ENCODE data around the gene HSDL1. TPM values are rescaled to one million over a fixed set of nuclear protein-coding genes. Genes with fewer than 3 reads are reported as not detected.

HSDL1 gene
- total RNA-seq, 4 donors from 2014 or later, result 10.1 to 19.2 (median 13.3) TPM

GRCh38 chr16:84081446-84081989, 63.5 kb downstream of the HSDL1 start:
- 85 to 97% methylated on average over 3 to 8 of the region's 14 CpGs for WGBS, 2 donors (ENCODE audit: low coverage in 1 of 2)
- ATAC-seq, result no peak
- no peak for TF ChIP-seq POLR2AphosphoS5 (IDR thresholded peaks at IDR 0.05)
- no peak for TF ChIP-seq EP300 (IDR thresholded peaks at IDR 0.05)
- TF ChIP-seq, protein P1, sequence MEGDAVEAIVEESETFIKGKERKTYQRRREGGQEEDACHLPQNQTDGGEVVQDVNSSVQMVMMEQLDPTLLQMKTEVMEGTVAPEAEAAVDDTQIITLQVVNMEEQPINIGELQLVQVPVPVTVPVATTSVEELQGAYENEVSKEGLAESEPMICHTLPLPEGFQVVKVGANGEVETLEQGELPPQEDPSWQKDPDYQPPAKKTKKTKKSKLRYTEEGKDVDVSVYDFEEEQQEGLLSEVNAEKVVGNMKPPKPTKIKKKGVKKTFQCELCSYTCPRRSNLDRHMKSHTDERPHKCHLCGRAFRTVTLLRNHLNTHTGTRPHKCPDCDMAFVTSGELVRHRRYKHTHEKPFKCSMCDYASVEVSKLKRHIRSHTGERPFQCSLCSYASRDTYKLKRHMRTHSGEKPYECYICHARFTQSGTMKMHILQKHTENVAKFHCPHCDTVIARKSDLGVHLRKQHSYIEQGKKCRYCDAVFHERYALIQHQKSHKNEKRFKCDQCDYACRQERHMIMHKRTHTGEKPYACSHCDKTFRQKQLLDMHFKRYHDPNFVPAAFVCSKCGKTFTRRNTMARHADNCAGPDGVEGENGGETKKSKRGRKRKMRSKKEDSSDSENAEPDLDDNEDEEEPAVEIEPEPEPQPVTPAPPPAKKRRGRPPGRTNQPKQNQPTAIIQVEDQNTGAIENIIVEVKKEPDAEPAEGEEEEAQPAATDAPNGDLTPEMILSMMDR (IDR thresholded peaks at IDR 0.05), result no peak
- TF ChIP-seq POLR2A (IDR thresholded peaks at IDR 0.05), result no peak
- Histone ChIP-seq H3K4me3 (no peak overlapping the region), H3K27me3 (no peaks in the 10 kb centered on the region), H3K36me3 (peaks cover 0 to 98% of the 10 kb centered on the region in 2 donors), H3K4me1 (peaks cover 0 to 8% (median 0%) of the 10 kb centered on the region in 3 donors), H3K9me3 (no peaks in the 10 kb centered on the region), H3K27ac (no peak overlapping the region)

- WGBS, 2 donors (ENCODE audit: low coverage in 1 of 2), result 73 to 78% methylated on average over 3 to 6 of the region's 6 CpGs
- H3K9me3 ChIP-seq, result no peaks in the 10 kb centered on the region
Observed at GRCh38 chr16:84080813-84081212, 64.2 kb downstream of the HSDL1 start.

GRCh38 chr16:84080378-84080777, 64.6 kb downstream of the HSDL1 start:
- Histone ChIP-seq H3K27ac (no peak overlapping the region), H3K27me3 (no peaks in the 10 kb centered on the region), H3K36me3 (peaks cover 0 to 99% of the 10 kb centered on the region in 2 donors), H3K9me3 (no peaks in the 10 kb centered on the region), H3K4me3 (no peak overlapping the region), H3K4me1 (peaks cover 0 to 8% (median 0%) of the 10 kb centered on the region in 3 donors)
- TF ChIP-seq POLR2AphosphoS5 (IDR thresholded peaks at IDR 0.05) (no peak), EP300 (IDR thresholded peaks at IDR 0.05) (no peak), POLR2A (IDR thresholded peaks at IDR 0.05) (no peak)
- TF ChIP-seq, protein P1 (IDR thresholded peaks at IDR 0.05), result no peak
- no peak for ATAC-seq
- 80 to 92% methylated on average over 3 to 4 of the region's 8 CpGs for WGBS, 2 donors (ENCODE audit: low coverage in 1 of 2)

More at GRCh38 chr16:84080813-84081212, 64.2 kb downstream of the HSDL1 start:
- Histone ChIP-seq H3K27me3 (no peaks in the 10 kb centered on the region), H3K4me3 (no peak overlapping the region), H3K27ac (no peak overlapping the region), H3K36me3 (peaks cover 0 to 98% of the 10 kb centered on the region in 2 donors), H3K4me1 (peaks cover 0 to 8% (median 0%) of the 10 kb centered on the region in 3 donors)
- no peak for ATAC-seq
- TF ChIP-seq POLR2A (IDR thresholded peaks at IDR 0.05) (no peak), EP300 (IDR thresholded peaks at IDR 0.05) (no peak), POLR2AphosphoS5 (IDR thresholded peaks at IDR 0.05) (no peak)
- TF ChIP-seq, protein P1 (IDR thresholded peaks at IDR 0.05), result no peak

DNA sequence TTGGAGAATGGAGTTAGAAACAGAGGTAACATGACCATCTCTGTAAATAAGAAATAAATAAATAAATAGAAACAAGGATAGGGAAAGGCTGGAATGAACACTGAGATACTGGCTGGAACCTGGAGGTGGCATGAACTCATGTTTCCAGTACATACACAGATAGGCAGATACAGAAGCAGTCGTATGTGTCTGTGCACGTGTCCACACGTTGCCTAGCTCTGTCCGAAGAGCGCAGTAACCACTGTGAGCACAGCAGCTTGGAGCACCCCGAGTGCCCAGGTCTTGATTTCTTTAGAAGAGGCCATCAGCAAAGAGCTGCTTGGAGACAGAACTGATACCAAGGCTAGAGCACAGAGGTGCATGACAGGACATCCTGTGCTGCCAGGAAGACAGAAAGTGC, 65.3 kb downstream of the HSDL1 start:
- ATAC-seq, result no peak

More for the DNA sequence above, 65.3 kb downstream of the HSDL1 start:
- Histone ChIP-seq H3K36me3 (peaks cover 0 to 100% of the 10 kb centered on the region in 2 donors), H3K27ac (no peak overlapping the region), H3K4me1 (peaks cover 0 to 8% (median 0%) of the 10 kb centered on the region in 3 donors), H3K9me3 (no peaks in the 10 kb centered on the region), H3K27me3 (no peaks in the 10 kb centered on the region), H3K4me3 (no peak overlapping the region)
- TF ChIP-seq POLR2A (IDR thresholded peaks at IDR 0.05), result no peak
- TF ChIP-seq POLR2AphosphoS5 (IDR thresholded peaks at IDR 0.05), result no peak
- TF ChIP-seq, protein P1 (IDR thresholded peaks at IDR 0.05), result no peak
- TF ChIP-seq EP300 (IDR thresholded peaks at IDR 0.05), result no peak
- 79 to 88% methylated on average over 4 to 6 of the region's 6 CpGs for WGBS, 2 donors (ENCODE audit: low coverage in 1 of 2)
